Heart left ventricle (tissue), 13 donors: ENCODE data around the gene IFI27L2.

Experiments
- CTCF ChIP-seq, 12 donors: fragments of 200-600 bp; sonication (generic) in 4 of 12; IDR thresholded peaks; one replicate each; pipeline versions ENCODE4 v1.5.0 to v1.8.0; 2018 to 2022; ENCODE audit warnings: antibody characterized with exemption in 12 of 12, mild to moderate bottlenecking in 5 of 12
- POLR2A ChIP-seq, 2 donors: fragments of 450-650 bp; IDR thresholded peaks; one replicate each; pipeline ENCODE4 v1.6.1; 2017; ENCODE audit warnings: antibody characterized with exemption in 2 of 2, mild to moderate bottlenecking in 2 of 2, moderate library complexity in 2 of 2
- donor health status: ischemic (EF 13 %, LVEDD 7.1; RV severe dilation, severe dysfunction).
- donor health status: DM: no; HTN: yes; CAD: no.
- donor health status: DM: no; HTN: no; CAD: no.
- donor health status: ischemic (EF 25% LVEDD 6.9; RV normal size, moderate dysfunction).
- donor health status: ischemic (EF 25% LVEDD 5.7; RV mildly dilated, moderate dysfunction).
- donor health status: ischemic (EF 35%, LVEDD 5.7; RV mildly dilated, moderate dysfunction).
- donor health status: nonischemic (EF 11% LVEDD 7.7; RV severe dilation, severe dysfunction).
- donor health status: DM: yes; HTN: yes; CAD: no.
- donor health status: PGD.
- donor health status: ischemic (EF 29% LVEDD 5.4; RV normal size, mild dysfunction).
- donor health status: nonischemic (EF 23%, LVEDD 6.1; RV moderate dilation, normal function).

DNA sequence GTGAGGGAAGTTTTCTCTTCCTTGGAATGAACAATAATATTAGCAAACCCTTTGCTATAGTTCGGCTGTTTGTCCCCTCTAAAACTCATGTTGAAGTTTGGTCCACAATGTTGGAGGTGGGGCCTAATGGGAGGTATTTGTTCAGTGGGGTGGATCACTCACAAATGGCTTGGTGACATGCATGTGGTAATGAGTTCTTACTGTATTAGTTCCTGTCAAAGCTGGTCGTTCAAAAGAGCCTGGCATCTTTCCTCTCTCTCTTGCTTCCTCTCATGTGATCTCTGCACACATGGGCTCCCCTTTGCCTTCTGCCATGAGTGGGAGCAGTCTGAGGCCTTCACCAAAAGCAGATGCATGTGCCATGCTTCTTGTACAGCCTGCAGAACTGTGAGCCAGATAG lies 31.7 kb upstream of the IFI27L2 start:
- TF ChIP-seq POLR2A (IDR thresholded peaks at IDR 0.05) (no peak), CTCF (IDR thresholded peaks at IDR 0.05) (no peak)
